H1 (cell line): ENCODE measurements around the gene SLC6A19. TPM values are rescaled to one million over a fixed set of nuclear protein-coding genes. Genes with fewer than 3 reads are reported as not detected.

Source experiments
- CTCF ChIA-PET: fragments of 300-600 bp; sonication (Branson Sonifier 250); formaldehyde crosslinking; loops from one replicate; lab custom pipeline; 2021; ENCODE audit not compliant: partially characterized antibody; lab: Charles Lee
- POLR2A ChIA-PET: fragments of 300-600 bp; sonication (Branson Sonifier 250); formaldehyde crosslinking; loops from one replicate; lab custom pipeline; 2021; ENCODE audit warnings: inconsistent platforms; ENCODE audit not compliant: partially characterized antibody; lab: Charles Lee
- DNase-seq, 2 experiments: peaks; one replicate each; pipeline versions ENCODE4 v3.0.0 to v3.0.0-alpha.2; 2010 to 2022; ENCODE audit warnings: low spot score in 2 of 2, low read depth in 1 of 2, mixed read lengths in 1 of 2
- FAIRE-seq: peaks from 2 replicates; lab custom pipeline; 2011; peaks lifted over from hg19 to GRCh38; lab: Jason Lieb, UNC
- H2AFZ ChIP-seq: 2 replicates; pipeline ENCODE4 v1.8.1; 2012; ENCODE audit warnings: low read length, inconsistent platforms
- H2AK5ac ChIP-seq: 2 replicates; pipeline ENCODE4 v1.6.1; 2013; ENCODE audit warnings: low read depth, low read length
- H2BK120ac ChIP-seq: replicated peaks from 2 replicates; pipeline ENCODE3; 2013; ENCODE audit warnings: low read depth, low read length, inconsistent platforms
- H2BK12ac ChIP-seq: 2 replicates; pipeline ENCODE4 v1.6.1; 2013; ENCODE audit warnings: low read depth, low read length
- H2BK15ac ChIP-seq: 2 replicates; pipeline ENCODE4 v1.6.1; 2013; ENCODE audit warnings: low read length
- H2BK20ac ChIP-seq: 2 replicates; pipeline ENCODE4 v1.6.1; 2013; ENCODE audit warnings: low read length
- H2BK5ac ChIP-seq: 2 replicates; pipeline ENCODE4 v1.6.1; 2013; ENCODE audit warnings: low read depth, low read length
- H3K14ac ChIP-seq: 2 replicates; pipeline ENCODE4 v1.6.1; 2013; ENCODE audit warnings: inconsistent platforms; ENCODE audit not compliant: insufficient read length
- H3K18ac ChIP-seq: 2 replicates; pipeline ENCODE4 v1.6.1; 2013; ENCODE audit warnings: low read length; ENCODE audit errors: extremely low read depth
- H3K23ac ChIP-seq: 2 replicates; pipeline ENCODE4 v1.6.1; 2013; ENCODE audit warnings: inconsistent platforms; ENCODE audit not compliant: insufficient read length
- H3K23me2 ChIP-seq: 2 replicates; pipeline ENCODE4 v1.6.1; 2013; ENCODE audit warnings: low read depth, low read length
- H3K27ac ChIP-seq: 2 replicates; pipeline ENCODE4 v1.6.1; 2011; ENCODE audit warnings: low read depth, low read length, inconsistent platforms
- H3K27me3 ChIP-seq, 4 experiments: replicated peaks in 1 of 4; 1 replicate in 1 of 4; 2 replicates in 3 of 4; pipeline versions ENCODE4 v1.6.1 to v1.8.1; 2011 to 2013; ENCODE audit warnings: low read length in 3 of 4, mild to moderate bottlenecking in 3 of 4, inconsistent platforms in 2 of 4, mixed read lengths in 2 of 4, moderate library complexity in 1 of 4; ENCODE audit not compliant: control insufficient read depth in 3 of 4, insufficient read depth in 3 of 4; ENCODE audit errors: extremely low read depth in 1 of 4
- H3K36me3 ChIP-seq, 4 experiments: 2 replicates each; pipeline versions ENCODE4 v1.6.1 to v1.8.1; 2011 to 2013; ENCODE audit warnings: mild to moderate bottlenecking in 4 of 4, low read length in 3 of 4, moderate library complexity in 2 of 4, control low read depth in 1 of 4, inconsistent platforms in 1 of 4; ENCODE audit not compliant: insufficient read depth in 4 of 4, control insufficient read depth in 2 of 4
- H3K4ac ChIP-seq: replicated peaks from 2 replicates; pipeline ENCODE3; 2013; ENCODE audit warnings: low read length, low read depth, mixed read lengths, inconsistent platforms; ENCODE audit not compliant: insufficient read length
- H3K4me1 ChIP-seq, 4 experiments: replicated peaks in 1 of 4; 1 replicate in 1 of 4; 2 replicates in 3 of 4; pipeline versions ENCODE4 v1.6.1 to v1.8.1; 2011 to 2013; ENCODE audit warnings: low read length in 3 of 4, inconsistent platforms in 2 of 4, mixed read lengths in 1 of 4; ENCODE audit not compliant: insufficient read depth in 4 of 4, control insufficient read depth in 3 of 4
- H3K4me2 ChIP-seq, 2 experiments: 2 replicates each; pipeline versions ENCODE4 v1.6.1 to v1.8.1; 2011 to 2013; ENCODE audit warnings: low read depth in 2 of 2, low read length in 2 of 2, control low read depth in 1 of 2, inconsistent platforms in 1 of 2, mild to moderate bottlenecking in 1 of 2; ENCODE audit not compliant: insufficient read depth in 1 of 2
- H3K4me3 ChIP-seq, 4 experiments: fragments of 200-600, 300-600 bp in 1 of 4; sonication (generic), shearing (Covaris generic), sonication (Bioruptor Twin) in 1 of 4; 2 replicates each; pipeline versions ENCODE4 v1.5.1 to v1.8.1; 2011 to 2016; ENCODE audit warnings: low read length in 4 of 4, low read depth in 3 of 4, control low read depth in 2 of 4, inconsistent platforms in 2 of 4, mild to moderate bottlenecking in 2 of 4, mixed read lengths in 1 of 4, moderate library complexity in 1 of 4; ENCODE audit not compliant: insufficient read depth in 2 of 4; ENCODE audit errors: extremely low read depth in 1 of 4
- H3K56ac ChIP-seq: replicated peaks from 2 replicates; pipeline ENCODE3; 2013; ENCODE audit warnings: low read depth, mild to moderate bottlenecking, mixed read lengths, low read length, inconsistent platforms; ENCODE audit not compliant: insufficient read length
- H3K79me1 ChIP-seq: 2 replicates; pipeline ENCODE4 v1.6.1; 2013; ENCODE audit warnings: low read depth, low read length, control low read depth
- H3K79me2 ChIP-seq, 2 experiments: 2 replicates each; pipeline versions ENCODE4 v1.6.1 to v1.8.1; 2012 to 2013; ENCODE audit warnings: low read length in 2 of 2, mild to moderate bottlenecking in 2 of 2, inconsistent platforms in 1 of 2; ENCODE audit not compliant: insufficient read depth in 2 of 2, control insufficient read depth in 1 of 2
- H3K9ac ChIP-seq, 4 experiments: replicated peaks in 1 of 4; 1 replicate in 1 of 4; 2 replicates in 3 of 4; pipeline versions ENCODE4 v1.6.1 to v1.8.1; 2011 to 2013; ENCODE audit warnings: low read depth in 3 of 4, low read length in 3 of 4, control low read depth in 2 of 4, mild to moderate bottlenecking in 2 of 4, moderate library complexity in 2 of 4, inconsistent platforms in 1 of 4; ENCODE audit errors: extremely low read depth in 1 of 4
- H3K9me3 ChIP-seq, 2 experiments: 2 replicates each; pipeline versions ENCODE4 v1.6.1 to v1.8.1; 2012 to 2013; ENCODE audit warnings: mild to moderate bottlenecking in 2 of 2, moderate library complexity in 2 of 2, control low read depth in 1 of 2, inconsistent platforms in 1 of 2, low read depth in 1 of 2, low read length in 1 of 2, mixed read lengths in 1 of 2; ENCODE audit not compliant: insufficient read depth in 2 of 2
- H4K20me1 ChIP-seq, 2 experiments: replicated peaks in 1 of 2; 2 replicates each; pipeline versions ENCODE3 to v1.8.1; 2011 to 2013; ENCODE audit warnings: inconsistent platforms in 2 of 2, low read length in 2 of 2, mild to moderate bottlenecking in 1 of 2; ENCODE audit not compliant: insufficient read depth in 2 of 2, control insufficient read depth in 1 of 2
- H4K5ac ChIP-seq: 2 replicates; pipeline ENCODE4 v1.6.1; 2013; ENCODE audit warnings: low read length, low read depth, mixed read lengths, inconsistent platforms; ENCODE audit not compliant: insufficient read length
- H4K8ac ChIP-seq: 2 replicates; pipeline ENCODE4 v1.8.0; 2013; ENCODE audit warnings: mild to moderate bottlenecking, moderate library complexity, low read length, inconsistent platforms; ENCODE audit not compliant: insufficient read depth; ENCODE audit errors: extremely low read depth
- H4K91ac ChIP-seq: replicated peaks from 2 replicates; pipeline ENCODE3; 2013; ENCODE audit warnings: low read length, mixed read lengths, inconsistent platforms; ENCODE audit not compliant: insufficient read length
- ASH2L ChIP-seq: fragments of 200-600, 300-600 bp; sonication (generic); IDR thresholded peaks from one replicate; pipeline ENCODE4 v1.7.1; 2017; ENCODE audit warnings: low read length
- RNF2 ChIP-seq: fragments of 200-900, 300-1000 bp; sonication (generic); IDR thresholded peaks from 2 replicates; pipeline ENCODE4 v1.7.1; 2016; ENCODE audit warnings: borderline replicate concordance, low read depth, mild to moderate bottlenecking, antibody characterized with exemption, low read length; ENCODE audit not compliant: poor library complexity, severe bottlenecking; ENCODE audit errors: missing control alignments
- WGBS, 2 experiments: shearing (Covaris generic) in 1 of 2; methylation state at CpG; one replicate each; pipeline versions ENCODE4 v1.1.6 to v1.1.7; 2013 to 2015; ENCODE audit warnings: low lambda C conversion rate in 2 of 2, mixed read lengths in 2 of 2, inconsistent platforms in 1 of 2, low coverage in 1 of 2, missing lambda C conversion rate in 1 of 2; ENCODE audit not compliant: insufficient replicate concordance in 2 of 2, insufficient coverage in 1 of 2, insufficient read length in 1 of 2; ENCODE audit errors: extremely low coverage in 1 of 2, missing lambda C conversion rate in 1 of 2; 5-methylcytosine and 5-hydroxymethylcytosine counted together
- polyA plus RNA-seq, 7 experiments: library from polyadenylated mRNA; depleted of rRNA in 3 of 7; stranded (reverse) in 5 of 7; unstranded in 2 of 7; fragments of >200 nt in 5 of 7; fragments of 200-250 nt in 2 of 7; gene quantifications; 1 replicate in 5 of 7; 2 replicates in 1 of 7; 4 replicates in 1 of 7; pipeline versions ENCODE4 v1.2.1 to v1.2.3, GENCODE V29; 2011 to 2013; ENCODE audit warnings: missing spikeins in 2 of 7, mixed read lengths in 2 of 7
- total RNA-seq: library from RNA; stranded (reverse); fragmentation: NEBNext Ultra II Directional; extraction: Animal tissue kit (Norgen Biotek cat#: 25700); gene quantifications from 2 replicates; pipeline ENCODE4 v1.2.1, GENCODE V29; 2021

SLC6A19 gene
- total and polyA plus RNA-seq, 2 of the 8 experiments (the other 6 are each of a cell fraction or from before 2014, with no cell fraction given), result 0.02 TPM; not detected in 1

DNA sequence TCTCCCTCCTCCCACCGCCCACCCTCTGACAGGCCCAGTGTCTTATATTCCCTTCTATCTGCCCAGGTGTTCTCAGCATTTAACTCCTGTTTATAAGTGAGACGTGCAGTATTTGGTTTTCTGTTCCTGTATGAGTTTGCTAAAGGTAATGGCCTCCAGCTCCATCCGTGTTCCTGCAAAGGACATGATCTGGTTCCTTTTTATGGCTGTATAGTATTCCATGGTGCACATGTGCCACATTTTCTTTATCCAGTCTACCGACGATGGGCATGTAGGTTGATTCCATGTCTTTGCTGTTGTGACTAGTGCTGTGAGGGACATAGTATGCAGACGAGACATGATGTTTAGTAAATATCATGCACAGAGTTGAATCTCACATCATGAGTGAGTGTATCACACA is 7.0 kb upstream of the SLC6A19 start:
- no peak for DNase-seq
- no peaks in the 10 kb centered on the region for H4K20me1 ChIP-seq
- peaks cover 2% of the 10 kb centered on the region; the same call in 1 of the 2 replicates for H3K23me2 ChIP-seq
- H4K91ac ChIP-seq, result no peak overlapping the region
- no peaks in the 10 kb centered on the region for H3K9me3 ChIP-seq
- no peak overlapping the region for H2AFZ ChIP-seq
- WGBS, 2 experiments, result 89% methylated on average over 6 of the region's 6 CpGs; no CpG with 5 or more reads in 1 of the 2 experiments
- no peak overlapping the region for H4K5ac ChIP-seq
- no peak overlapping the region for H3K14ac ChIP-seq
- no peak overlapping the region for H3K9ac ChIP-seq
- H3K4me3 ChIP-seq, result no peak overlapping the region
- no peak overlapping the region for H2BK12ac ChIP-seq
- H2BK20ac ChIP-seq, result no peak overlapping the region
- H2BK5ac ChIP-seq, result no peak overlapping the region
- H3K79me2 ChIP-seq, result no peaks in the 10 kb centered on the region
- TF ChIP-seq RNF2 (no peak), ASH2L (no peak)
- ChIA-PET CTCF (interaction anchor here (2.4 kb wide), 1 partner anchor 10 kb away, joined by 6 read pairs; no protein-coding TSS in a partner anchor), POLR2A (no interaction called here)
- H3K27me3 ChIP-seq, result no peaks in the 10 kb centered on the region
- no peak overlapping the region for H2BK15ac ChIP-seq
- no peak overlapping the region for H3K4ac ChIP-seq
- H3K27ac ChIP-seq, result no peak overlapping the region
- H4K8ac ChIP-seq, result no peak overlapping the region
- H2AK5ac ChIP-seq, result no peak overlapping the region
- FAIRE-seq, result no peak
- H3K4me1 ChIP-seq, result no peaks in the 10 kb centered on the region
- no peak overlapping the region for H2BK120ac ChIP-seq
- H3K56ac ChIP-seq, result no peak overlapping the region
- H3K79me1 ChIP-seq, result no peaks in the 10 kb centered on the region
- no peak overlapping the region for H3K4me2 ChIP-seq
- H3K18ac ChIP-seq, result no peak overlapping the region
- H3K36me3 ChIP-seq, result no peaks in the 10 kb centered on the region
- no peak overlapping the region for H3K23ac ChIP-seq
